CD4-positive, alpha-beta memory T cell (primary cell): ENCODE data around the gene MEF2D. TPM values are rescaled to one million over a fixed set of nuclear protein-coding genes. Genes with fewer than 3 reads are reported as not detected.

Experiments used
- CTCF ChIA-PET: fragments of 350-600 bp; sonication (Branson Sonifier 250); formaldehyde crosslinking; loops from one replicate; lab custom pipeline; 2021; ENCODE audit warnings: inconsistent platforms; ENCODE audit not compliant: partially characterized antibody; lab: Charles Lee
- POLR2A ChIA-PET: fragments of 350-600 bp; sonication (Branson Sonifier 250); formaldehyde crosslinking; loops from one replicate; lab custom pipeline; 2021; ENCODE audit not compliant: partially characterized antibody; lab: Charles Lee
- DNase-seq, 5 donors: peaks; one replicate each; pipeline versions ENCODE4 v3.0.0 to v3.0.0-alpha.2; 2020 to 2022; ENCODE audit warnings: mixed read lengths in 1 of 5
- H3K27ac ChIP-seq: one replicate; pipeline ENCODE4 v1.7.0; 2013; ENCODE audit warnings: low read depth, low read length
- H3K27me3 ChIP-seq: 2 replicates; pipeline ENCODE4 v1.7.0; 2013; ENCODE audit warnings: mild to moderate bottlenecking, low read length, moderate library complexity; ENCODE audit not compliant: insufficient read depth
- H3K36me3 ChIP-seq: 2 replicates; pipeline ENCODE4 v1.7.0; 2013; ENCODE audit warnings: mild to moderate bottlenecking, low read length, moderate library complexity; ENCODE audit not compliant: insufficient read depth
- H3K4me1 ChIP-seq: 2 replicates; pipeline ENCODE4 v1.7.0; 2013; ENCODE audit warnings: mild to moderate bottlenecking, low read length, moderate library complexity; ENCODE audit not compliant: insufficient read depth
- H3K4me3 ChIP-seq, 2 donors: one replicate each; pipeline ENCODE4 v1.7.0; 2013; ENCODE audit warnings: low read length in 2 of 2, mild to moderate bottlenecking in 1 of 2
- H3K9me3 ChIP-seq, 2 donors: one replicate each; pipeline ENCODE4 v1.7.0; 2013; ENCODE audit warnings: low read length in 2 of 2, control low read depth in 1 of 2; ENCODE audit not compliant: control insufficient read depth in 1 of 2
- H3K27ac Mint-ChIP-seq, 7 donors: one replicate each; pipeline ENCODE4 v1.8.0; 2020 to 2021; ENCODE audit warnings: mixed read lengths in 7 of 7, mild to moderate bottlenecking in 6 of 7, inconsistent platforms in 3 of 7, moderate library complexity in 3 of 7
- H3K27me3 Mint-ChIP-seq, 2 donors: one replicate each; pipeline ENCODE4 v1.8.0; 2020 to 2021; ENCODE audit warnings: mixed read lengths in 2 of 2
- H3K36me3 Mint-ChIP-seq, 2 donors: one replicate each; pipeline ENCODE4 v1.8.0; 2020 to 2021; ENCODE audit warnings: mixed read lengths in 2 of 2, inconsistent platforms in 1 of 2, mild to moderate bottlenecking in 1 of 2
- H3K4me1 Mint-ChIP-seq, 4 donors: one replicate each; pipeline ENCODE4 v1.8.0; 2020 to 2021; ENCODE audit warnings: mixed read lengths in 4 of 4, mild to moderate bottlenecking in 1 of 4
- H3K4me3 Mint-ChIP-seq, 8 donors: one replicate each; pipeline ENCODE4 v1.8.0; 2020 to 2021; ENCODE audit warnings: mixed read lengths in 8 of 8, mild to moderate bottlenecking in 7 of 8, moderate library complexity in 6 of 8, inconsistent platforms in 3 of 8
- H3K9me3 Mint-ChIP-seq, 8 donors: one replicate each; pipeline ENCODE4 v1.8.0; 2020 to 2021; ENCODE audit warnings: mixed read lengths in 8 of 8, mild to moderate bottlenecking in 5 of 8, inconsistent platforms in 3 of 8, moderate library complexity in 1 of 8
- intact Hi-C: fragments of 100-400 bp; cut with micrococcal nuclease; formaldehyde crosslinking; loops from one replicate; pipeline ENCODE4 v1.15.1; 2023
- polyA plus RNA-seq, 2 donors: library from polyadenylated mRNA; unstranded; fragments of 300-500 nt; fragmentation: Illumina TruSeq; gene quantifications; one replicate each; pipeline ENCODE4 v1.2.3, GENCODE V29; 2021
- total RNA-seq, 2 experiments: library from RNA; stranded (reverse); gene quantifications; one replicate each; pipeline ENCODE4 v1.2.3, GENCODE V29; 2021

The MEF2D gene
- total and polyA plus RNA-seq, 4 experiments from 2014 or later = 4.2 to 69.6 (median 39.4) TPM

DNA sequence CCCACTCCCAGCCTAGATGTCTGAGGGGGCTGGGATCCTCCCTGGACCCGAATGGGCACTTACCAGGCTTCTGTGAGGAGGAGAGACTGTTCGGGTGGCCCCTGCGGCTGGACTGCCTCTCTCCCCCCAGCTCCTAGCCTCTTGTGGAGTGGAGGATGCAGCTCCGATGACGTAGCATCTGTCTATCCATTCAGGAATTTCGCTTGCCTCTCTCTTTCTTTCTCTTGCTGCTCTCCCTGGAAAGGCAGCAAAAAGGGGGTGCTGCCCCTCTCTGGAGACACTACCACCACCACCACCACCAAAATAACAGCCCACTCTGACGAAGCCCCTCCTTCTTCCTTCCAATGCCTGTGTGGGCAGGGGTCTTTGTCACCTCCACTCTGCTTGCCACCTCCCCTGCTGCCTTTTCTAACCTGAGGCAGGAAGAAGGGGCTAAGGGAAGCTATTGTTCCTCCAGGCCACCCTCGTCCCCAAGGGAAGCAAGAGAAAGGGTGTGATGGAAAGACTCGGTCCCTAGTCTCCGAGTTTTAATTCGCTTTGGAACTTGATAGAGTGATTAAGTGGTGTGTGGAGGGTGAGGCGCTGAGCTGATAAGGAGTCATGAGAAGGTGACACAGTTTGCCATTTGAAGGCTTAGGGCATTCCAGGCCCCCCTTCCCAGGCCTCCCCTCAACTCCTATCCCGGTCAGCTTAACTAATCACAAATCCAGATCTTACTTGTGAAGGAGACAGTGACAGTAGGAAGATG, 71.1 kb downstream of the MEF2D start:
- no peak for DNase-seq
- Histone ChIP-seq H3K9me3 (no peaks in the 10 kb centered on the region), H3K36me3 (no peaks in the 10 kb centered on the region), H3K27me3 (peaks cover 66% of the 10 kb centered on the region), H3K27ac (no peak overlapping the region), H3K4me3 (no peak overlapping the region), H3K4me1 (peaks cover under 1% of the 10 kb centered on the region)
- Mint-ChIP-seq H3K4me3 (no peak overlapping the region), H3K27me3 (peaks cover 63 to 79% of the 10 kb centered on the region in 2 donors), H3K9me3 (no peaks in the 10 kb centered on the region), H3K27ac (no peak overlapping the region), H3K4me1 (peaks cover 0 to 5% (median 2%) of the 10 kb centered on the region in 4 donors), H3K36me3 (no peaks in the 10 kb centered on the region)
- CTCF ChIA-PET = interaction anchor here (1.9 to 2.1 kb wide), 2 partner anchors 16 to 44 kb away, joined by 6 to 8 read pairs; no protein-coding TSS in a partner anchor
- intact Hi-C loops = no loop called here
- POLR2A ChIA-PET = no interaction called here

DNA sequence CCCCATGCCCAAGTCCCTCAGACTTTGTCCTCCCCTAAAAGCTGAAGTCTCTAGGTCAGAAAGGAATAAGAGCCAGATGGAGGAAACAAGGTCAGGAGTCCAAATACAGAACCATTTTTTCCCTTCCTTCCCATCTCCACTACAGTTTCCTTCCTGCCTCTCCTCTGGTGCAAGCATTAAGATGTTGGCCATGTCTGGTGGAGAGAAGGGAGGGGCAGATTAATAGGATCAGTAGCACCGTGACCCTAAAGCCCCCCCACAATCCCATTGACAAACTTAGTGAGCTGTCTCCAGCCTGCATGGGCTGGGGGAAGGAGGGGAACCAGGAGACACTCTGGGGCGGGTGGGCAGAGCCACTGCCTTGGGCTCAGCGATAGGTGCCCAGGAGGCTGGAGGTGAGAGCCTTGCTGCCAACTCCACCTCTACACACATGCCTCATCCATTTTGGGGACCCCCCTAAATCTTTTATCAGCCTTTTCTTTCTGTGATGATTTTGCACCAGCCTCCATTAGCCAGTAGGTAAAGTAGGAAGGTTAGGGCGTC, 71.8 kb downstream of the MEF2D start:
- no peaks in the 10 kb centered on the region for H3K9me3 Mint-ChIP-seq
- H3K36me3 ChIP-seq = no peaks in the 10 kb centered on the region

DNA sequence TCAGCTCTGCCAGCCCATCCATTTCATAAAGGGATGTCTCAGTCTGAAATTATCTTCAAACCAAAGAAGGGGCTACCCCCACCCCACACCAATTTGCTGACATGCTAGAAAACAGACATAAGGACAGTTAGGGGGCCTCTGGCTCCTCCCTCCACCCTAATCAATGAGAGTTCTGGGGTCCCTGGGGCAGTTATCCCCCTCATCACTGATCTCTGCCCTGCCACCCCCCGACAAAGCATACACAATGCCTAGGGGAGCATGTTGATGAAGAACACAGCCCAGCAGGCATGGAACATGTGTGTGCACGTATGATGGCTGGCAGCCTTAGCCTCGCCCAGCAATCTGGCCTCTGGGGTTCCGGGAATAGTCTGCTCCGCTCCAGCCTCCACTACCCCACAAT, 72.6 kb downstream of the MEF2D start:
- no peaks in the 10 kb centered on the region for H3K36me3 ChIP-seq
- H3K4me1 Mint-ChIP-seq = peaks cover 0 to 6% (median 2%) of the 10 kb centered on the region in 4 donors
- no peak overlapping the region for H3K27ac ChIP-seq
- no peak for DNase-seq
- H3K4me3 ChIP-seq = no peak overlapping the region
- no peak overlapping the region for H3K27ac Mint-ChIP-seq
- peaks cover 49 to 72% of the 10 kb centered on the region in 2 donors for H3K27me3 Mint-ChIP-seq
- H3K36me3 Mint-ChIP-seq = no peaks in the 10 kb centered on the region
- peaks cover 56% of the 10 kb centered on the region for H3K27me3 ChIP-seq
- no peaks in the 10 kb centered on the region for H3K9me3 ChIP-seq
- H3K4me3 Mint-ChIP-seq = no peak overlapping the region
- CTCF ChIA-PET = interaction anchor here (0.8 to 1.9 kb wide), 2 partner anchors 18 to 42 kb away, joined by 3 to 8 read pairs; no protein-coding TSS in a partner anchor
- POLR2A ChIA-PET = no interaction called here
- H3K4me1 ChIP-seq = no peaks in the 10 kb centered on the region
- intact Hi-C loops = no loop called here
- no peaks in the 10 kb centered on the region for H3K9me3 Mint-ChIP-seq

More for the DNA sequence above, 71.8 kb downstream of the MEF2D start:
- peaks cover 63% of the 10 kb centered on the region for H3K27me3 ChIP-seq
- no peaks in the 10 kb centered on the region for H3K4me1 ChIP-seq
- peaks cover 57 to 73% of the 10 kb centered on the region in 2 donors for H3K27me3 Mint-ChIP-seq
- intact Hi-C loops = no loop called here
- H3K27ac Mint-ChIP-seq = no peak overlapping the region
- H3K4me1 Mint-ChIP-seq = peaks cover 0 to 5% (median 2%) of the 10 kb centered on the region in 4 donors
- H3K4me3 Mint-ChIP-seq = no peak overlapping the region
- CTCF ChIA-PET = interaction anchor here (1.9 to 2.1 kb wide), 2 partner anchors 17 to 43 kb away, joined by 6 to 8 read pairs; no protein-coding TSS in a partner anchor
- POLR2A ChIA-PET = no interaction called here
- no peak overlapping the region for H3K4me3 ChIP-seq
- H3K27ac ChIP-seq = no peak overlapping the region
- no peaks in the 10 kb centered on the region for H3K9me3 ChIP-seq
- DNase-seq = no peak
- no peaks in the 10 kb centered on the region for H3K36me3 Mint-ChIP-seq

DNA sequence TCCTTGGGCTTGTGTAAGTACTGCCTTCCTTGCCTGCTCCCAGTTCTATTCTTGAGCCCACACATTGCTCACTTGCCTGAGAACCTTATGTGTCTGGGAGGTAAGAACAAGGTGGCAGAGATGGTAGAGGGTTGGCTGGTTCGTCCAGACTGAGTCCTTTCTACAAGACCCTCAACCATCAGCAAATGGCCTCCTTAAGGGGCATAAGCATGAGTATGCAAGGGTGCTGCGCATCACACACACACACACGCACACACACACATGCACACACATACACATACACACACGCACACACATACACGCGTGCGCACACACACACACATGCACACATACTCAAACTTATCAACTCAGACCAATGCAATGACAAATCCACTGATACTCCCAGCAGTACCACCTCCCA, 74.6 kb downstream of the MEF2D start:
- Histone ChIP-seq H3K4me1 (peaks cover 16% of the 10 kb centered on the region), H3K4me3 (no peak overlapping the region), H3K27me3 (peaks cover 59% of the 10 kb centered on the region), H3K27ac (no peak overlapping the region), H3K36me3 (no peaks in the 10 kb centered on the region), H3K9me3 (no peaks in the 10 kb centered on the region)
- peaks cover 0 to 1% of the 10 kb centered on the region in 2 donors for H3K36me3 Mint-ChIP-seq
- ChIA-PET CTCF (interaction anchor here (1.8 to 4.1 kb wide), 2 partner anchors 20 to 40 kb away, joined by 8 to 18 read pairs; no protein-coding TSS in a partner anchor), POLR2A (interaction anchor here (0.6 to 1.0 kb wide), 2 partner anchors 11 to 789 kb away, joined by 3 read pairs; no protein-coding TSS in a partner anchor)
- no peak overlapping the region for H3K4me3 Mint-ChIP-seq
- peaks cover 4 to 21% (median 6%) of the 10 kb centered on the region in 4 donors for H3K4me1 Mint-ChIP-seq
- peaks cover 43 to 63% of the 10 kb centered on the region in 2 donors for H3K27me3 Mint-ChIP-seq
- no peak overlapping the region for H3K27ac Mint-ChIP-seq
- no peaks in the 10 kb centered on the region for H3K9me3 Mint-ChIP-seq
- intact Hi-C loops = no loop called here
- no peak for DNase-seq

DNA sequence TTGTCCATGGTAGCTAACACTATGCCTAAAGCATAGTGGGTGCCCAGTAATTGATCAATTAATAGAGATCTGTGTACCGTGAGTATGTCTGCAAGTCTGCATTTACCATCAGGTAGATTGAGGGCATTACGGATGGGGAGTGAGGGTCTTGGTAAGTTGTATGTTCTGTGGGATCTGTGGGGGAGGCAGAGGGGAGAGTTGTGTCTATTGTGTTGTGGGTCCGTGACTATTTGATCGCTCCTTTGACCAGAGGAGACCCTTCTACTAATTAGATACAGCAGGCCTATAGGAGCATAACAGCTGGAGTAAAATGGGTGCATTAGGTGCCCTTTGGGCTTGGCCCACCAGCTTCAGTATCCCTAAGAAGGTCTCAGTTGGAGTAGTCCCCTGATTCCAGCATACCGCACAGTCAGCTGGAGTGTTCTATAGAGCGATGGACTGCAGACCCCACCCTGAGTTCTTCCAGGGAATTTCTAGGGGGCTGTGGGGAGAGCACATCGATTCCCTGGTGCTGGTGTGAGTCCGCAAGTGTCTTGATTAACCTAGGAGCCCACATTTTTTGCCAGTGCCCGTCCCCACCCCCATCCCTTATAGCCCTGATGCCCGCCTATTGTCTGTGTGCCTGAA, 75.7 kb downstream of the MEF2D start:
- intact Hi-C loops = loop anchor here (5.0 kb wide), 1 partner anchor 32 kb away; no protein-coding TSS in a partner anchor
- H3K27me3 ChIP-seq = peaks cover 62% of the 10 kb centered on the region

DNA sequence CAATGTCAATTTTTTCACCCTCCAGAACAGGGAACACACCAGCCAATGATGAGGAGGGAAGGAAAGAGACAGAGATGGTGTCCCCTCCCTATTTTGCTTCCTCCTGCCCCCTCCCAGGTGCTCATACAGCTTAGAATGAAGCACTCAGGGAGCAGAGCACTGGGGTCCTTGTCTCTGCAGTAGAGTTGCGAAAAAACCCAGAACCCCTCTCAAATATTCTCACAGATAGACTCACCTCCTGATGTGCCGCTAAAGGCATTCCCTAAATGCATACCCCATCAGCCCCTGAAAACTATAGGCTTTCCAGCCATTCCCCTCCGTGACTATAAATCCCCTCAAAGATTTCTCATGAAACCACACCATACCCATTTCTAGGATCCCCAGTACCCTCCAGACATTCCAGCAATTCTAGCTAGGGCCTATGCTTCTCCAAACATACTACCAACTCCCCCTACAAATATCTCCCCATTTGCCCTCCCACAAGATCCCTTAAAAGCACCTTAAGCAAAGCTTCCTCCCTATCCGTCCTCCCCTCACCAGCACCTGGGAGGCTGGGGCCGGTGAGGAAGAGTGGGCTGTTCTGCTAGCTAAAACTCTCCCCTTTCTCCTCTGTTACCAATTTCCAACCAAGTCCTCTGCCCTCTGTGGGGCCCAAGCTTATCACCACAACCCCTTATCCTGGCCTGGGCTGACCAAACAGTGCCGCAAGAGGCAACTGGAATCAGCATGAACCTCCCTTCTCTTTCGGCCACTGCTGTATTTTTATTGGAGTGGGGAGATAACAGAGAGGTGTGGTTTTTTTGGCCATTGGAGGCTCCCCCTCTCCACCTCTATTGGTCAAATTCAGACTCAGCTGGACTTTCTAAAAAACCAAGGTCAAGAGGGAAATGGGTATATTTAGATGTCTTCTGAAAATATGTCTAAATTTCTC, 76.9 kb downstream of the MEF2D start:
- Mint-ChIP-seq H3K36me3 (peaks cover 0 to 5% of the 10 kb centered on the region in 2 donors), H3K27me3 (peaks cover 34 to 52% of the 10 kb centered on the region in 2 donors), H3K27ac (no peak overlapping the region), H3K4me3 (peak overlapping the region in 1 of 8 donors; percentile 21), H3K4me1 (peaks cover 13 to 37% (median 23%) of the 10 kb centered on the region in 4 donors), H3K9me3 (peaks cover 0 to 1% (median 0%) of the 10 kb centered on the region in 8 donors)
- H3K9me3 ChIP-seq = no peaks in the 10 kb centered on the region
- H3K27me3 ChIP-seq = peaks cover 57% of the 10 kb centered on the region
- peaks cover 33% of the 10 kb centered on the region for H3K4me1 ChIP-seq
- ChIA-PET CTCF (interaction anchor here (1.2 to 4.1 kb wide), 3 partner anchors 10 to 38 kb away, joined by 3 to 18 read pairs (median 8); no protein-coding TSS in a partner anchor), POLR2A (interaction anchor here (1.5 kb wide), 1 partner anchor 34 kb away, joined by 3 read pairs; no protein-coding TSS in a partner anchor)
- DNase-seq = no peak
- no peak overlapping the region for H3K27ac ChIP-seq
- H3K36me3 ChIP-seq = no peaks in the 10 kb centered on the region
- intact Hi-C loops = loop anchor here (5.0 kb wide), 1 partner anchor 34 kb away; no protein-coding TSS in a partner anchor
- H3K4me3 ChIP-seq = no peak overlapping the region

More for the DNA sequence above, 75.7 kb downstream of the MEF2D start:
- H3K36me3 Mint-ChIP-seq = peaks cover 0 to 5% of the 10 kb centered on the region in 2 donors
- H3K4me3 Mint-ChIP-seq = no peak overlapping the region
- no peak for DNase-seq
- H3K9me3 Mint-ChIP-seq = peaks cover 0 to 1% (median 0%) of the 10 kb centered on the region in 8 donors
- ChIA-PET CTCF (interaction anchor here (1.8 to 4.1 kb wide), 2 partner anchors 21 to 39 kb away, joined by 8 to 18 read pairs; no protein-coding TSS in a partner anchor), POLR2A (interaction anchor here (1.5 kb wide), 1 partner anchor 33 kb away, joined by 3 read pairs; no protein-coding TSS in a partner anchor)
- peaks cover 9 to 30% (median 14%) of the 10 kb centered on the region in 4 donors for H3K4me1 Mint-ChIP-seq
- H3K27ac Mint-ChIP-seq = no peak overlapping the region
- H3K36me3 ChIP-seq = no peaks in the 10 kb centered on the region
- H3K4me3 ChIP-seq = no peak overlapping the region
- H3K27me3 Mint-ChIP-seq = peaks cover 43 to 57% of the 10 kb centered on the region in 2 donors
- peaks cover 26% of the 10 kb centered on the region for H3K4me1 ChIP-seq
- no peak overlapping the region for H3K27ac ChIP-seq
- no peaks in the 10 kb centered on the region for H3K9me3 ChIP-seq
